IMR-90 (cell line): ENCODE data around the gene TBX15.

Experiments used
- BHLHE40 ChIP-seq: fragments of 150-350 bp; IDR thresholded peaks from 2 replicates; pipeline ENCODE4 v1.6.1; 2016; ENCODE audit warnings: mild to moderate bottlenecking, low read depth, low read length
- CEBPB ChIP-seq: IDR thresholded peaks from 2 replicates; pipeline ENCODE4 v1.6.1; 2012; ENCODE audit warnings: low read depth, low read length, improper control_type of control experiment
- MAFK ChIP-seq: IDR thresholded peaks from 2 replicates; pipeline ENCODE4 v1.6.1; 2012; ENCODE audit warnings: low read depth, low read length, improper control_type of control experiment
- MAZ ChIP-seq: IDR thresholded peaks from 2 replicates; pipeline ENCODE4 v1.6.1; 2012; ENCODE audit warnings: low read depth, mild to moderate bottlenecking, low read length, improper control_type of control experiment, moderate library complexity, borderline replicate concordance
- MXI1 ChIP-seq: IDR thresholded peaks from 2 replicates; pipeline ENCODE4 v1.6.1; 2012; ENCODE audit warnings: low read depth, mild to moderate bottlenecking, low read length, moderate library complexity, borderline replicate concordance
- POLR2A ChIP-seq: IDR thresholded peaks from 2 replicates; pipeline ENCODE4 v1.6.1; 2012; ENCODE audit warnings: mild to moderate bottlenecking, low read depth, low read length
- RAD21 ChIP-seq: IDR thresholded peaks from 2 replicates; pipeline ENCODE4 v1.6.1; 2012; ENCODE audit warnings: low read length, improper control_type of control experiment
- RCOR1 ChIP-seq: IDR thresholded peaks from 2 replicates; pipeline ENCODE4 v1.6.1; 2012; ENCODE audit warnings: mild to moderate bottlenecking, low read length, improper control_type of control experiment; ENCODE audit not compliant: insufficient replicate concordance
- SMC3 ChIP-seq: fragments of 150-350 bp; IDR thresholded peaks from 2 replicates; pipeline ENCODE4 v1.6.1; 2016; ENCODE audit warnings: low read depth, mild to moderate bottlenecking, antibody characterized with exemption, low read length, moderate library complexity
- TF ChIP-seq, protein P1 (sequence below): conservative IDR thresholded peaks from 2 replicates; pipeline ENCODE4 v1.5.1; 2012; ENCODE audit warnings: mild to moderate bottlenecking, low read depth, low read length, improper control_type of control experiment
- TF ChIP-seq, protein P2 (sequence below): fragments of 150-350 bp; IDR thresholded peaks from 2 replicates; pipeline ENCODE4 v1.6.1; 2017; ENCODE audit warnings: mild to moderate bottlenecking, antibody characterized with exemption, low read length, low read depth

DNA sequence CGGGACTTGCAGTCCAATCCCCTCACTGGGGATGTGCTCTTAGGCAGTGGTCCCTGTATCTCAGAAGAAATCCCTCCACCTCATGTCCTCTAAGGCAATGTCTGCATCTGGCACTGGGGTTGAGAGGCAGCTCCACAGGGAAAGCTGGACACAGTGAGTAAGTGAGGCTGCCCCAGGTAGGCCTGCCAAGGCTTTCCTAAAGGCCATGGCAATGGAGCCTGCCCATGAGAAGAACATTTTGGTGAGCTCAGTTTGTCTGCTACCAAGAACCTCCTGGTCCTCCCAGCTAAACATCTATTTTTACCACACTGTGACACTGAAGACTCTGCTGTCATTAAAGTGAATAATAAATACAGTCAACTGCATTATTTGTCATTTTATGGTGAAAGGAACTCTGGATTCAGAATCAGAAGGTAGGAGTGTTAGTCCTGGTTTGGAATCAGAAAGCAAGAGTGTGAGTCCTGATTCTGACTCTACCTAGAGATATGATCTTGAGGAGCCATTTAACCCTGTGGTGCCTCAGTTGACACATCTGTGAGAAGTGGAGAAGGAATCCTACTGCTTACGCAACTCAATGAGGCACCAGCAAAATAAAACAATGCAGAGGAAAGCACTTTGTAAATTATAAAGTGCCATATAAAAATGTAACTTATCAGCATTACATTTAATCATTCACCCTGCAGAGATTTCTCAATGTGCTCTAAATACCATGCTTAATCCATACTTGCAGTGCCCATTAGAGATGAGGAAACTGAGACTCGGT, 41.0 kb downstream of the TBX15 start:
- TF ChIP-seq, protein P1, sequence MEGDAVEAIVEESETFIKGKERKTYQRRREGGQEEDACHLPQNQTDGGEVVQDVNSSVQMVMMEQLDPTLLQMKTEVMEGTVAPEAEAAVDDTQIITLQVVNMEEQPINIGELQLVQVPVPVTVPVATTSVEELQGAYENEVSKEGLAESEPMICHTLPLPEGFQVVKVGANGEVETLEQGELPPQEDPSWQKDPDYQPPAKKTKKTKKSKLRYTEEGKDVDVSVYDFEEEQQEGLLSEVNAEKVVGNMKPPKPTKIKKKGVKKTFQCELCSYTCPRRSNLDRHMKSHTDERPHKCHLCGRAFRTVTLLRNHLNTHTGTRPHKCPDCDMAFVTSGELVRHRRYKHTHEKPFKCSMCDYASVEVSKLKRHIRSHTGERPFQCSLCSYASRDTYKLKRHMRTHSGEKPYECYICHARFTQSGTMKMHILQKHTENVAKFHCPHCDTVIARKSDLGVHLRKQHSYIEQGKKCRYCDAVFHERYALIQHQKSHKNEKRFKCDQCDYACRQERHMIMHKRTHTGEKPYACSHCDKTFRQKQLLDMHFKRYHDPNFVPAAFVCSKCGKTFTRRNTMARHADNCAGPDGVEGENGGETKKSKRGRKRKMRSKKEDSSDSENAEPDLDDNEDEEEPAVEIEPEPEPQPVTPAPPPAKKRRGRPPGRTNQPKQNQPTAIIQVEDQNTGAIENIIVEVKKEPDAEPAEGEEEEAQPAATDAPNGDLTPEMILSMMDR, result no peak
- TF ChIP-seq SMC3 (no peak), CEBPB (no peak), POLR2A (no peak), MAFK (no peak), RCOR1 (no peak), MXI1 (no peak), BHLHE40 (no peak), MAZ (no peak), RAD21 (no peak)
- TF ChIP-seq, protein P2, sequence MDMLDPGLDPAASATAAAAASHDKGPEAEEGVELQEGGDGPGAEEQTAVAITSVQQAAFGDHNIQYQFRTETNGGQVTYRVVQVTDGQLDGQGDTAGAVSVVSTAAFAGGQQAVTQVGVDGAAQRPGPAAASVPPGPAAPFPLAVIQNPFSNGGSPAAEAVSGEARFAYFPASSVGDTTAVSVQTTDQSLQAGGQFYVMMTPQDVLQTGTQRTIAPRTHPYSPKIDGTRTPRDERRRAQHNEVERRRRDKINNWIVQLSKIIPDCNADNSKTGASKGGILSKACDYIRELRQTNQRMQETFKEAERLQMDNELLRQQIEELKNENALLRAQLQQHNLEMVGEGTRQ, result no peak
